Endothelial cell of umbilical vein (primary cell): ENCODE results near the gene DUSP22.

Experiments
- CTCF ChIP-seq, 2 donors: IDR thresholded peaks; 1 replicate in 1 of 2; 2 replicates in 1 of 2; pipeline ENCODE4 v1.5.1; 2011; ENCODE audit warnings: low read length in 2 of 2, mild to moderate bottlenecking in 2 of 2, moderate library complexity in 2 of 2, control low read depth in 1 of 2, inconsistent platforms in 1 of 2, low read depth in 1 of 2; ENCODE audit not compliant: insufficient read depth in 1 of 2; ENCODE audit errors: extremely low read depth in 1 of 2
- EZH2 ChIP-seq: IDR thresholded peaks from 2 replicates; pipeline ENCODE4 v1.6.1; 2012; ENCODE audit warnings: borderline replicate concordance, low read depth, mild to moderate bottlenecking, moderate library complexity, low read length, inconsistent platforms; ENCODE audit not compliant: severe bottlenecking
- GATA2 ChIP-seq: IDR thresholded peaks from 2 replicates; pipeline ENCODE4 v1.7.0; 2011; ENCODE audit warnings: low read depth, mild to moderate bottlenecking, moderate library complexity, mixed read lengths, low read length; ENCODE audit not compliant: insufficient read length, insufficient read depth
- JUN ChIP-seq: IDR thresholded peaks from 2 replicates; pipeline ENCODE4 v1.6.1; 2011; ENCODE audit warnings: borderline replicate concordance, low read depth; ENCODE audit not compliant: insufficient read length, insufficient read depth
- MAX ChIP-seq: IDR thresholded peaks from 2 replicates; pipeline ENCODE4 v1.6.1; 2011; ENCODE audit not compliant: insufficient read depth, insufficient read length
- MYC ChIP-seq: IDR thresholded peaks from one replicate; pipeline ENCODE4 v1.6.1; 2011; ENCODE audit warnings: mild to moderate bottlenecking, low read depth, low read length
- POLR2A ChIP-seq: IDR thresholded peaks from 2 replicates; pipeline ENCODE4 v1.6.1; 2012; ENCODE audit warnings: low read depth, mild to moderate bottlenecking, control low read depth, low read length
- POLR2AphosphoS5 ChIP-seq: IDR thresholded peaks from 2 replicates; pipeline ENCODE4 v1.6.1; 2012; ENCODE audit warnings: low read depth, mild to moderate bottlenecking, control low read depth, low read length, moderate library complexity; ENCODE audit not compliant: insufficient read depth

- TF ChIP-seq EZH2, result no peak
- TF ChIP-seq CTCF (IDR thresholded peaks at IDR 0.05; ENCODE audit: extremely low read depth in 1 of 2, insufficient read depth in 1 of 2, low read depth in 1 of 2, low read length in 2 of 2), result no peak
- no peak for TF ChIP-seq MYC
- no peak for TF ChIP-seq POLR2AphosphoS5
- TF ChIP-seq JUN, result no peak
- TF ChIP-seq POLR2A, result no peak
- no peak for TF ChIP-seq MAX
- no peak for TF ChIP-seq GATA2
Measured at GRCh38 chr6:337805-338368, 45.6 kb downstream of the DUSP22 start.
